HCT116 (cell line): ENCODE results near the gene LAMB2. TPM values are rescaled to one million over a fixed set of nuclear protein-coding genes. Genes with fewer than 3 reads are reported as not detected.

Source experiments
- ATAC-seq: fragments of 200-7000 bp; cut with Tn5 transposase; 2 replicates; pipeline ENCODE4 v1.9.1; 2020; ENCODE audit warnings: mild to moderate bottlenecking, moderate library complexity
- BruUV-seq: library from RNA; stranded (reverse); fragments of 400-500 nt; replicated peaks from 2 replicates; lab custom pipeline; 2021; lab: Mats Ljungman, UMichigan
- CTCF ChIA-PET: fragments of 300-600 bp; sonication (Branson Sonifier 250); formaldehyde crosslinking; loops from one replicate; lab custom pipeline; 2021; ENCODE audit warnings: antibody characterized with exemption; lab: Charles Lee
- POLR2A ChIA-PET: fragments of 300-600, 350-600 bp; sonication (Branson Sonifier 250); formaldehyde crosslinking; loops from one replicate; lab custom pipeline; 2021; ENCODE audit warnings: antibody characterized with exemption; lab: Charles Lee
- RAD21 ChIA-PET, 2 experiments: fragments of 300-600 bp; sonication (Branson Sonifier 250); formaldehyde crosslinking; loops; one replicate each; lab custom pipeline; 2023; ENCODE audit warnings: low total read pairs in 2 of 2; ENCODE audit not compliant: uncharacterized antibody in 2 of 2, unreplicated experiment in 2 of 2, low non-redundant PET in 1 of 2; lab: Charles Lee
- DNase-seq: peaks from one replicate; pipeline ENCODE4 v3.0.0-alpha.2; 2010; ENCODE audit warnings: low read depth, low spot score
- H2AFZ ChIP-seq: fragments of 200-600 bp; shearing (Covaris generic), sonication (generic); 2 replicates; pipeline ENCODE4 v1.6.1; 2017; ENCODE audit warnings: low read depth, mixed run types, mixed read lengths, antibody characterized with exemption, low read length; ENCODE audit not compliant: poor library complexity, severe bottlenecking
- H3K27ac ChIP-seq: 2 replicates; pipeline ENCODE4 v1.5.1; 2012; ENCODE audit warnings: low read depth, low read length
- H3K27me3 ChIP-seq: fragments of 200-600 bp; sonication (generic); 2 replicates; pipeline ENCODE4 v1.6.1; 2016; ENCODE audit warnings: mixed run types, low read length, mixed read lengths; ENCODE audit not compliant: insufficient read depth
- H3K36me3 ChIP-seq, 2 experiments: fragments of 200-500 bp in 1 of 2; fragments of 200-600 bp in 1 of 2; sonication (Bioruptor generic) in 1 of 2; sonication (generic) in 1 of 2; 2 replicates each; pipeline versions ENCODE4 v1.5.1 to v1.6.1; 2014 to 2016; ENCODE audit warnings: low read length in 2 of 2, inconsistent platforms in 1 of 2, mixed read lengths in 1 of 2, mixed run types in 1 of 2; ENCODE audit not compliant: insufficient read depth in 2 of 2, control insufficient read depth in 1 of 2
- H3K4me1 ChIP-seq, 2 experiments: fragments of 200-600 bp in 1 of 2; sonication (generic) in 1 of 2; 2 replicates each; pipeline versions ENCODE4 v1.5.1 to v1.6.1; 2012 to 2017; ENCODE audit warnings: low read length in 2 of 2, inconsistent platforms in 1 of 2, mild to moderate bottlenecking in 1 of 2, mixed read lengths in 1 of 2, mixed run types in 1 of 2, moderate library complexity in 1 of 2; ENCODE audit not compliant: insufficient read depth in 2 of 2, control insufficient read depth in 1 of 2
- H3K4me2 ChIP-seq: fragments of 200-600 bp; sonication (generic); 2 replicates; pipeline ENCODE4 v1.6.1; 2017; ENCODE audit warnings: mixed run types, low read length, mixed read lengths
- H3K4me3 ChIP-seq, 2 experiments: fragments of 200-600 bp in 1 of 2; sonication (generic) in 1 of 2; replicated peaks in 1 of 2; 2 replicates each; pipeline ENCODE4 v1.5.1; 2011 to 2016; ENCODE audit warnings: low read length in 2 of 2, control low read depth in 1 of 2, low read depth in 1 of 2, mild to moderate bottlenecking in 1 of 2, mixed read lengths in 1 of 2, mixed run types in 1 of 2
- H3K79me2 ChIP-seq: fragments of 200-600 bp; sonication (generic); 2 replicates; pipeline ENCODE4 v1.6.1; 2017; ENCODE audit warnings: mild to moderate bottlenecking, mixed run types, low read length, moderate library complexity, mixed read lengths; ENCODE audit not compliant: insufficient read depth
- H3K9ac ChIP-seq: fragments of 200-600 bp; sonication (generic); 2 replicates; pipeline ENCODE4 v1.6.1; 2016; ENCODE audit warnings: low read length, mixed read lengths
- H3K9me2 ChIP-seq: fragments of 200-600 bp; sonication (generic), shearing (Covaris generic); 2 replicates; pipeline ENCODE4 v1.6.1; 2017; ENCODE audit warnings: mixed run types, mild to moderate bottlenecking, moderate library complexity; ENCODE audit not compliant: insufficient read depth
- H3K9me3 ChIP-seq, 2 experiments: fragments of 200-500 bp in 1 of 2; fragments of 200-600 bp in 1 of 2; sonication (Bioruptor generic) in 1 of 2; sonication (generic) in 1 of 2; 2 replicates each; pipeline ENCODE4 v1.6.1; 2014 to 2017; ENCODE audit warnings: low read length in 2 of 2, mixed read lengths in 2 of 2, inconsistent platforms in 1 of 2, low read depth in 1 of 2, mild to moderate bottlenecking in 1 of 2, mixed run types in 1 of 2, moderate library complexity in 1 of 2; ENCODE audit not compliant: control insufficient read depth in 1 of 2, insufficient read depth in 1 of 2
- H4K20me1 ChIP-seq: fragments of 200-600 bp; sonication (generic), shearing (Covaris generic); 2 replicates; pipeline ENCODE4 v1.6.1; 2017; ENCODE audit warnings: mixed run types, mild to moderate bottlenecking, moderate library complexity; ENCODE audit not compliant: insufficient read depth
- ATF3 ChIP-seq: IDR thresholded peaks from 2 replicates; pipeline ENCODE4 v1.6.1; 2012
- CEBPB ChIP-seq: IDR thresholded peaks from 2 replicates; pipeline ENCODE4 v1.6.1; 2012; ENCODE audit warnings: low read depth
- CTCF ChIP-seq, 3 experiments: fragments of 200-600 bp in 1 of 3; sonication (generic) in 1 of 3; IDR thresholded peaks in 2 of 3; conservative IDR thresholded peaks in 1 of 3; 2 replicates each; pipeline ENCODE4 v1.5.1; 2012 to 2017; ENCODE audit warnings: low read depth in 2 of 3, low read length in 2 of 3, antibody characterized with exemption in 1 of 3, borderline replicate concordance in 1 of 3, control low read depth in 1 of 3, mild to moderate bottlenecking in 1 of 3, mixed read lengths in 1 of 3, mixed run types in 1 of 3, moderate library complexity in 1 of 3; ENCODE audit not compliant: insufficient read depth in 1 of 3
- EGR1 ChIP-seq: IDR thresholded peaks from 2 replicates; pipeline ENCODE4 v1.6.1; 2012; ENCODE audit warnings: low read depth
- ELF1 ChIP-seq: IDR thresholded peaks from 2 replicates; pipeline ENCODE4 v1.6.1; 2012; ENCODE audit warnings: low read depth, borderline replicate concordance
- EZH2 ChIP-seq: fragments of 200-600 bp; sonication (generic); IDR thresholded peaks from 2 replicates; pipeline ENCODE4 v1.6.1; 2017; ENCODE audit warnings: antibody characterized with exemption, mixed run types
- JUND ChIP-seq: IDR thresholded peaks from 2 replicates; pipeline ENCODE4 v1.6.1; 2012
- MAX ChIP-seq: IDR thresholded peaks from 2 replicates; pipeline ENCODE4 v1.6.1; 2012
- SIN3A ChIP-seq: IDR thresholded peaks from 2 replicates; pipeline ENCODE4 v1.6.1; 2012; ENCODE audit warnings: low read depth
- TCF7L2 ChIP-seq: IDR thresholded peaks from 2 replicates; pipeline ENCODE4 v1.7.0; 2011; ENCODE audit warnings: borderline replicate concordance, inconsistent platforms; ENCODE audit not compliant: insufficient read depth, insufficient read length; ENCODE audit errors: extremely low read depth
- intact Hi-C: fragments of 100-400 bp; cut with micrococcal nuclease; formaldehyde crosslinking; loops from 2 replicates; pipeline ENCODE4 v1.10.0; 2022
- total RNA-seq: library from RNA; stranded (reverse); gene quantifications from one replicate; pipeline ENCODE4 v1.2.1, GENCODE V29; 2021; ENCODE audit not compliant: unreplicated experiment
- TF ChIP-seq, protein P1 (sequence below): IDR thresholded peaks from 2 replicates; pipeline ENCODE4 v1.6.1; 2012; ENCODE audit warnings: low read depth

Gene LAMB2
- total RNA-seq, 1 experiment from 2014 or later, result 213 TPM

- ChIA-PET CTCF (interaction anchor here (2.1 kb wide), 1 partner anchor 10 kb away, joined by 6 read pairs; the partner anchor contains the start of gene KLHDC8B), POLR2A (interaction anchor here (0.6 to 0.7 kb wide), 2 partner anchors 57 to 66 kb away, joined by 3 to 4 read pairs; no protein-coding TSS in a partner anchor)
- no peak overlapping the region for H2AFZ ChIP-seq
- peaks cover 32% of the 10 kb centered on the region for H3K79me2 ChIP-seq
- no peaks in the 10 kb centered on the region for H3K27me3 ChIP-seq
- H3K9me3 ChIP-seq, result no peaks in the 10 kb centered on the region
- peaks cover 4 to 9% of the 10 kb centered on the region in 2 experiments; a peak in 3 of 4 replicates for H3K4me1 ChIP-seq
- BruUV-seq, result no TSS peak
- H3K36me3 ChIP-seq, result peaks cover 11 to 17% of the 10 kb centered on the region in 2 experiments
- no peak for TF ChIP-seq TCF7L2
- TF ChIP-seq SIN3A, result no peak
- no peak for TF ChIP-seq EZH2
- no peak for TF ChIP-seq CEBPB
- no peak for TF ChIP-seq MAX
- no peak for TF ChIP-seq JUND
- no peak for TF ChIP-seq EGR1
- TF ChIP-seq, protein P1, sequence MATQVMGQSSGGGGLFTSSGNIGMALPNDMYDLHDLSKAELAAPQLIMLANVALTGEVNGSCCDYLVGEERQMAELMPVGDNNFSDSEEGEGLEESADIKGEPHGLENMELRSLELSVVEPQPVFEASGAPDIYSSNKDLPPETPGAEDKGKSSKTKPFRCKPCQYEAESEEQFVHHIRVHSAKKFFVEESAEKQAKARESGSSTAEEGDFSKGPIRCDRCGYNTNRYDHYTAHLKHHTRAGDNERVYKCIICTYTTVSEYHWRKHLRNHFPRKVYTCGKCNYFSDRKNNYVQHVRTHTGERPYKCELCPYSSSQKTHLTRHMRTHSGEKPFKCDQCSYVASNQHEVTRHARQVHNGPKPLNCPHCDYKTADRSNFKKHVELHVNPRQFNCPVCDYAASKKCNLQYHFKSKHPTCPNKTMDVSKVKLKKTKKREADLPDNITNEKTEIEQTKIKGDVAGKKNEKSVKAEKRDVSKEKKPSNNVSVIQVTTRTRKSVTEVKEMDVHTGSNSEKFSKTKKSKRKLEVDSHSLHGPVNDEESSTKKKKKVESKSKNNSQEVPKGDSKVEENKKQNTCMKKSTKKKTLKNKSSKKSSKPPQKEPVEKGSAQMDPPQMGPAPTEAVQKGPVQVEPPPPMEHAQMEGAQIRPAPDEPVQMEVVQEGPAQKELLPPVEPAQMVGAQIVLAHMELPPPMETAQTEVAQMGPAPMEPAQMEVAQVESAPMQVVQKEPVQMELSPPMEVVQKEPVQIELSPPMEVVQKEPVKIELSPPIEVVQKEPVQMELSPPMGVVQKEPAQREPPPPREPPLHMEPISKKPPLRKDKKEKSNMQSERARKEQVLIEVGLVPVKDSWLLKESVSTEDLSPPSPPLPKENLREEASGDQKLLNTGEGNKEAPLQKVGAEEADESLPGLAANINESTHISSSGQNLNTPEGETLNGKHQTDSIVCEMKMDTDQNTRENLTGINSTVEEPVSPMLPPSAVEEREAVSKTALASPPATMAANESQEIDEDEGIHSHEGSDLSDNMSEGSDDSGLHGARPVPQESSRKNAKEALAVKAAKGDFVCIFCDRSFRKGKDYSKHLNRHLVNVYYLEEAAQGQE, result no peak
- no peak for TF ChIP-seq ATF3
- no peak for TF ChIP-seq ELF1
- TF ChIP-seq CTCF (IDR thresholded peaks at IDR 0.05 in 2 of 3, conservative IDR thresholded peaks at IDR 0.05 in 1 of 3; ENCODE audit: borderline replicate concordance in 1 of 3, insufficient read depth in 1 of 3, low read depth in 2 of 3, low read length in 2 of 3), result no peak
- TF ChIP-seq, all 23 proteins: peak for 0
- intact Hi-C loops, result no loop called here
- ATAC-seq (no peak), DNase-seq (no peak)
- no peaks in the 10 kb centered on the region for H4K20me1 ChIP-seq
- no peak overlapping the region for H3K4me2 ChIP-seq
- RAD21 ChIA-PET, result no interaction called here
- no peak overlapping the region for H3K9ac ChIP-seq
- no peak overlapping the region for H3K4me3 ChIP-seq
- H3K9me2 ChIP-seq, result no peaks in the 10 kb centered on the region
- no peak overlapping the region for H3K27ac ChIP-seq
These were observed 28.3 kb upstream of the LAMB2 start for GRCh38 chr3:49161197-49161596.
